Measurements from ENCODE around the gene ZNF136. TPM values are rescaled to one million over a fixed set of nuclear protein-coding genes. Genes with fewer than 3 reads are reported as not detected.

The ZNF136 gene
- total and polyA plus RNA-seq, 9 of the 15 experiments (the other 6 are each of a cell fraction or from before 2014, with no cell fraction given), result 1.0 to 5.3 (median 3.1) TPM

- Histone ChIP-seq H3K79me2 (ENCODE audit: control insufficient read depth, insufficient read depth, low read length) (peaks cover 14% of the 10 kb centered on the region), H4K20me1 (replicated peaks; ENCODE audit: control insufficient read depth, insufficient read depth, low read length) (no peaks in the 10 kb centered on the region), H3K9me1 (ENCODE audit: control insufficient read depth, insufficient read depth, low read length) (no peaks in the 10 kb centered on the region), H3K27ac (ENCODE audit: extremely low read depth, low read depth, low read length) (no peak overlapping the region), H2AFZ (ENCODE audit: low read depth, low read length) (no peak overlapping the region), H3K4me3 (no peak overlapping the region), H3K9me3 (replicated peaks; ENCODE audit: control insufficient read depth, insufficient read depth, low read depth, low read length) (peaks cover 7% of the 10 kb centered on the region; the same call in 1 of the 2 replicates), H3K36me3 (ENCODE audit: control insufficient read depth, insufficient read depth, low read length) (no peaks in the 10 kb centered on the region), H3K4me2 (ENCODE audit: insufficient read depth, low read length) (no peak overlapping the region), H3K27me3 (ENCODE audit: control insufficient read depth in 2 of 2, insufficient read depth in 2 of 2, low read length in 2 of 2) (peaks cover 6 to 11% of the 10 kb centered on the region in 2 experiments; a peak in 3 of 5 replicates), H3K4me1 (replicated peaks in 1 of 2; ENCODE audit: control insufficient read depth in 2 of 2, insufficient read depth in 2 of 2, low read length in 2 of 2) (peaks cover 4 to 14% of the 10 kb centered on the region in 2 experiments; a peak in 4 of 5 replicates), H3K9ac (ENCODE audit: insufficient read depth in 1 of 2, low read depth in 2 of 2, low read length in 2 of 2) (no peak overlapping the region)
- FAIRE-seq (no peak), DNase-seq (ENCODE audit: extremely low read depth in 1 of 4, low spot score in 3 of 4) (peak in 3 of 4 experiments; percentile 31 to 64 (median 54)), ATAC-seq (no peak)
- in situ Hi-C loops (cut with MboI), result no loop called here
- CTCF ChIA-PET (ENCODE audit: low intra/inter-chr PET ratio), result no interaction called here
- no TSS peak for BruUV-seq (replicated peaks)
- POLR2A ChIA-PET, result interaction anchor here (0.5 to 0.6 kb wide), 3 partner anchors 10 to 610 kb away, joined by 3 to 5 read pairs (median 3); no protein-coding TSS in a partner anchor
- intact Hi-C loops (cut with micrococcal nuclease), result no loop called here
- peak; percentile 12 for TF ChIP-seq NFYB (IDR thresholded peaks at IDR 0.05; ENCODE audit: extremely low read depth, insufficient read length)
- no peak for TF ChIP-seq RBBP5 (IDR thresholded peaks at IDR 0.05; ENCODE audit: borderline replicate concordance, insufficient read depth, low read length, poor library complexity, severe bottlenecking)
- WGBS (ENCODE audit: insufficient coverage, low coverage, missing lambda C conversion rate), result 43% methylated on average over 25 of the region's 25 CpGs
Measured at GRCh38 chr19:12159773-12160414, 3.0 kb upstream of the ZNF136 start.

GRCh38 chr19:12162513-12162881 lies 399 bp upstream of the ZNF136 start:
- intact Hi-C loops (cut with micrococcal nuclease), result no loop called here
- CTCF ChIA-PET (ENCODE audit: low intra/inter-chr PET ratio), result no interaction called here
- DNase-seq (ENCODE audit: extremely low read depth in 1 of 4, low spot score in 3 of 4) (no peak), FAIRE-seq (no peak), ATAC-seq (no peak)
- Histone ChIP-seq H3K9me3 (replicated peaks; ENCODE audit: control insufficient read depth, insufficient read depth, low read depth, low read length) (peaks cover 3% of the 10 kb centered on the region; the same call in 1 of the 2 replicates), H3K9ac (ENCODE audit: insufficient read depth in 1 of 2, low read depth in 2 of 2, low read length in 2 of 2) (peak overlapping the region in 1 of 2 experiments; percentile 94; a peak in 1 of 4 replicates), H3K27ac (ENCODE audit: extremely low read depth, low read depth, low read length) (no peak overlapping the region; the same call in 2 of the 3 replicates), H4K20me1 (replicated peaks; ENCODE audit: control insufficient read depth, insufficient read depth, low read length) (no peaks in the 10 kb centered on the region), H3K4me1 (replicated peaks in 1 of 2; ENCODE audit: control insufficient read depth in 2 of 2, insufficient read depth in 2 of 2, low read length in 2 of 2) (peaks cover 4 to 8% of the 10 kb centered on the region in 2 experiments; a peak in 3 of 5 replicates), H3K4me2 (ENCODE audit: insufficient read depth, low read length) (peak overlapping the region; percentile 91), H3K4me3 (peak overlapping the region; percentile 100), H3K27me3 (ENCODE audit: control insufficient read depth in 2 of 2, insufficient read depth in 2 of 2, low read length in 2 of 2) (no peaks in the 10 kb centered on the region), H3K9me1 (ENCODE audit: control insufficient read depth, insufficient read depth, low read length) (no peaks in the 10 kb centered on the region), H3K79me2 (ENCODE audit: control insufficient read depth, insufficient read depth, low read length) (peaks cover 14% of the 10 kb centered on the region), H3K36me3 (ENCODE audit: control insufficient read depth, insufficient read depth, low read length) (no peaks in the 10 kb centered on the region), H2AFZ (ENCODE audit: low read depth, low read length) (peak overlapping the region; percentile 98)
- no peak for TF ChIP-seq NR2C2 (CRISPR knock-in tag; IDR thresholded peaks at IDR 0.05)
- 0 out of 2 replicates have a peak, but pooled peaks have one; percentile 22 for TF ChIP-seq NR2C2 (tag; IDR thresholded peaks at IDR 0.05)
- TF ChIP-seq THRA (IDR thresholded peaks at IDR 0.05), result no peak
- no peak for TF ChIP-seq BCLAF1 (IDR thresholded peaks at IDR 0.05; ENCODE audit: borderline replicate concordance in 1 of 2, control insufficient read depth in 1 of 2, low read depth in 2 of 2, low read length in 1 of 2)
- TF ChIP-seq ZNF778 (CRISPR knock-in tag; IDR thresholded peaks at IDR 0.05), result no peak
- in situ Hi-C loops (cut with MboI), result no loop called here
- no TSS peak for BruUV-seq (replicated peaks)
- 47% methylated on average over 8 of the region's 8 CpGs for WGBS (ENCODE audit: insufficient coverage, low coverage, missing lambda C conversion rate)
- POLR2A ChIA-PET, result interaction anchor here (0.6 kb wide), 4 partner anchors 9 to 123 kb away, joined by 3 to 4 read pairs (median 3); no protein-coding TSS in a partner anchor

Measured in K562 (cell line).